Loucy (cell line): ENCODE data around the gene RNF130.

Experiments
- H2AFZ ChIP-seq: fragments of 200-600 bp; sonication (generic); 2 replicates; pipeline ENCODE4 v1.6.0; 2016; ENCODE audit warnings: antibody characterized with exemption, mild to moderate bottlenecking, low read length, moderate library complexity
- H3F3A ChIP-seq: fragments of 200-600 bp; 2 replicates; pipeline ENCODE4 v1.6.0; 2016; ENCODE audit warnings: antibody characterized with exemption, low read depth, mild to moderate bottlenecking
- H3K27me3 ChIP-seq: fragments of 200-600 bp; sonication (generic); 2 replicates; pipeline ENCODE4 v1.6.1; 2014; ENCODE audit warnings: low read length, mild to moderate bottlenecking; ENCODE audit not compliant: insufficient read depth, poor library complexity, severe bottlenecking
- H3K36me3 ChIP-seq: fragments of 200-600 bp; sonication (generic); 2 replicates; pipeline ENCODE4 v1.6.1; 2016; ENCODE audit warnings: low read length; ENCODE audit not compliant: insufficient read depth
- H3K4me1 ChIP-seq: fragments of 200-600 bp; sonication (generic); 2 replicates; pipeline ENCODE4 v1.5.1; 2014; ENCODE audit warnings: low read length, mild to moderate bottlenecking; ENCODE audit not compliant: insufficient read depth, poor library complexity, severe bottlenecking
- H3K4me2 ChIP-seq: fragments of 200-600 bp; sonication (generic); 2 replicates; pipeline ENCODE4 v1.6.0; 2014; ENCODE audit warnings: antibody characterized with exemption, low read length, low read depth, mild to moderate bottlenecking; ENCODE audit not compliant: poor library complexity, severe bottlenecking
- H3K4me3 ChIP-seq: fragments of 200-600 bp; sonication (generic); 2 replicates; pipeline ENCODE4 v1.5.1; 2014; ENCODE audit warnings: low read length, mild to moderate bottlenecking, mixed read lengths; ENCODE audit not compliant: poor library complexity, severe bottlenecking
- H3K79me2 ChIP-seq: fragments of 200-600 bp; sonication (generic); 2 replicates; pipeline ENCODE4 v1.6.1; 2014; ENCODE audit warnings: low read length; ENCODE audit not compliant: insufficient read depth
- H3K9ac ChIP-seq: fragments of 200-600 bp; sonication (generic); 2 replicates; pipeline ENCODE4 v1.6.0; 2014; ENCODE audit warnings: mild to moderate bottlenecking, low read depth, low read length, moderate library complexity; ENCODE audit not compliant: poor library complexity, severe bottlenecking
- H3K9me2 ChIP-seq: fragments of 200-600 bp; sonication (generic); replicated peaks from 2 replicates; pipeline ENCODE4 v1.6.1; 2016; ENCODE audit warnings: low read depth, low read length, mixed read lengths
- H3K9me3 ChIP-seq: fragments of 200-600 bp; sonication (generic); 2 replicates; pipeline ENCODE4 v1.6.1; 2014; ENCODE audit warnings: mild to moderate bottlenecking, antibody characterized with exemption, low read length, low read depth; ENCODE audit not compliant: insufficient read depth
- H4K20me1 ChIP-seq: fragments of 200-600 bp; sonication (generic); 2 replicates; pipeline ENCODE4 v1.6.0; 2014; ENCODE audit warnings: antibody characterized with exemption, low read length, mild to moderate bottlenecking; ENCODE audit not compliant: insufficient read depth, poor library complexity, severe bottlenecking
- EZH2phosphoT487 ChIP-seq: fragments of 200-600 bp; IDR thresholded peaks from 2 replicates; pipeline ENCODE4 v1.6.1; 2018; ENCODE audit warnings: antibody characterized with exemption, mild to moderate bottlenecking, moderate library complexity, borderline replicate concordance
- TF ChIP-seq, protein P1 (sequence below): fragments of 200-600 bp; sonication (generic); conservative IDR thresholded peaks from 2 replicates; pipeline ENCODE4 v1.5.1; 2014; ENCODE audit warnings: mild to moderate bottlenecking, antibody characterized with exemption, low read length

The RNF130 gene

DNA sequence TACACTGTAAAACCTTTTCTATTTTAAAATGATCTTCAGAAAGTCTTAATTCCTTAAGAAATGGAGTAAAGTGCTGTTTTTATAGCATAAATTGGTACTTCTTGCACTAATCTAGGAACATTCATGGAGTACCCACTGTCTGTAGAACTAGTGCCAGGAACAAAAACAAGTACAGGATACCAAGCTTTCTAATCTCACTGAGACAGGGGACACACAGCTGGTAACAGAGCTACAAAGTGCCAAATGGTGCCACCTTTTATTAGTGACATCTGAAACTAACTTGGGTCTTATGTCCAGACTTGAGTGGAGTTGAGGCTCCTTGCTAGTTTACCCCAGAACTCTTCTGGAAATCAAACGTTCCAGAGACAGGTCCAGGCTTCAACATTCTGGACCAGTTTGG lies 57.9 kb downstream of the RNF130 start:
- H3K79me2 ChIP-seq = peaks cover 11% of the 10 kb centered on the region; the same call in 1 of the 2 replicates
- no peak overlapping the region for H3K9ac ChIP-seq
- peaks cover 23% of the 10 kb centered on the region; the same call in 1 of the 2 replicates for H3K36me3 ChIP-seq
- peaks cover 11% of the 10 kb centered on the region for H3K4me1 ChIP-seq
- no peaks in the 10 kb centered on the region for H3K27me3 ChIP-seq
- H3K4me2 ChIP-seq = no peak overlapping the region
- H3K9me2 ChIP-seq = no peaks in the 10 kb centered on the region
- no peaks in the 10 kb centered on the region for H4K20me1 ChIP-seq
- H3F3A ChIP-seq = no peaks in the 10 kb centered on the region
- H2AFZ ChIP-seq = no peak overlapping the region
- no peak overlapping the region for H3K4me3 ChIP-seq
- TF ChIP-seq, protein P1, sequence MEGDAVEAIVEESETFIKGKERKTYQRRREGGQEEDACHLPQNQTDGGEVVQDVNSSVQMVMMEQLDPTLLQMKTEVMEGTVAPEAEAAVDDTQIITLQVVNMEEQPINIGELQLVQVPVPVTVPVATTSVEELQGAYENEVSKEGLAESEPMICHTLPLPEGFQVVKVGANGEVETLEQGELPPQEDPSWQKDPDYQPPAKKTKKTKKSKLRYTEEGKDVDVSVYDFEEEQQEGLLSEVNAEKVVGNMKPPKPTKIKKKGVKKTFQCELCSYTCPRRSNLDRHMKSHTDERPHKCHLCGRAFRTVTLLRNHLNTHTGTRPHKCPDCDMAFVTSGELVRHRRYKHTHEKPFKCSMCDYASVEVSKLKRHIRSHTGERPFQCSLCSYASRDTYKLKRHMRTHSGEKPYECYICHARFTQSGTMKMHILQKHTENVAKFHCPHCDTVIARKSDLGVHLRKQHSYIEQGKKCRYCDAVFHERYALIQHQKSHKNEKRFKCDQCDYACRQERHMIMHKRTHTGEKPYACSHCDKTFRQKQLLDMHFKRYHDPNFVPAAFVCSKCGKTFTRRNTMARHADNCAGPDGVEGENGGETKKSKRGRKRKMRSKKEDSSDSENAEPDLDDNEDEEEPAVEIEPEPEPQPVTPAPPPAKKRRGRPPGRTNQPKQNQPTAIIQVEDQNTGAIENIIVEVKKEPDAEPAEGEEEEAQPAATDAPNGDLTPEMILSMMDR = no peak
- TF ChIP-seq EZH2phosphoT487 = no peak
- no peaks in the 10 kb centered on the region for H3K9me3 ChIP-seq

DNA sequence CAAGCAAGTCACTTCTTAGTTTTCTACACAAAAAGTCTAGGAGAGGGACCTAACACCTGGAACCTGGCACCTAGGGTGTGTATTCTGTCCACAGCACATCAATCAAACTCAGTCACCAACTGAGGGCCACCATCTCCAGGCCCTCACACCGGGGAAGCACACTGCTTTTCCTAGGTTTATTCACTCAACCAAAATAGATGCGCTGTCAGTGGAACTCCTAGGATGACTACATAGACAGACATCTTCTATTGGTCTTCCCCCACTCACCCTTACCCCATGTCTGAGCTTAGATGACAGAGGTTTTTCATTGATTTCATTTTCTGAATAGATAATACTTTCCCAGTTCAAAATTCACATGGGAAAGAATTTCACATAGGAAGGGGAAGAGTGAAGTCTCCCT lies 59.2 kb downstream of the RNF130 start:
- H3K9me3 ChIP-seq = no peaks in the 10 kb centered on the region
- H2AFZ ChIP-seq = no peak overlapping the region
- peaks cover 22% of the 10 kb centered on the region for H3K4me1 ChIP-seq
- H3K4me3 ChIP-seq = no peak overlapping the region
- no peaks in the 10 kb centered on the region for H4K20me1 ChIP-seq
- peaks cover 23% of the 10 kb centered on the region; the same call in 1 of the 2 replicates for H3K36me3 ChIP-seq
- no peaks in the 10 kb centered on the region for H3K9me2 ChIP-seq
- TF ChIP-seq, protein P1 = no peak
- no peaks in the 10 kb centered on the region for H3F3A ChIP-seq
- H3K4me2 ChIP-seq = no peak overlapping the region
- no peak overlapping the region for H3K9ac ChIP-seq
- H3K27me3 ChIP-seq = no peaks in the 10 kb centered on the region
- peaks cover 17% of the 10 kb centered on the region; the same call in 1 of the 2 replicates for H3K79me2 ChIP-seq

DNA sequence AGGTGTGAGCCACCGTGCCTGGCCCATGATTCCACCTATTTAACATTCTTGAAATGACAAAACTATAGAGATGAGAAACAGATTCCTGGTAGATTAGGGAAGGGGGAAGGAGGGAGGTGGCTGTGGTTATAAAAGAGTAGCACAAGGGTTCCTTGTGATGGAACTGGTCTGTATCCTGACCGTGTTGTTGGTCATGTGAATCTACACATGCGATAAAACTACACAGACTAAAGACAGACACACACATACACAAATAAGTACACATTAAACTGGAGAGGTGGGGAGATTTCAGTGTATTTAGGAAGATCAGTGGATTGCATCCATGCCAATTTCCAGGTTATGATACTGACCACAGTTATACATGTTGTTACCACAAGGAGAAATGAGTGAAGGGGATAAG lies 60.9 kb downstream of the RNF130 start:
- TF ChIP-seq EZH2phosphoT487 = no peak
- TF ChIP-seq, protein P1 = no peak
- no peak overlapping the region for H2AFZ ChIP-seq
- 0 out of 2 replicates have a peak, but pooled peaks cover 2% of the 10 kb centered on the region for H3F3A ChIP-seq
- peaks cover 23% of the 10 kb centered on the region for H3K79me2 ChIP-seq
- H3K9ac ChIP-seq = no peak overlapping the region
- H3K36me3 ChIP-seq = peaks cover 23% of the 10 kb centered on the region; the same call in 1 of the 2 replicates
- H3K4me1 ChIP-seq = peaks cover 39% of the 10 kb centered on the region
- H3K4me2 ChIP-seq = no peak overlapping the region
- no peak overlapping the region for H3K4me3 ChIP-seq
- H4K20me1 ChIP-seq = no peaks in the 10 kb centered on the region
- H3K27me3 ChIP-seq = no peaks in the 10 kb centered on the region
- no peaks in the 10 kb centered on the region for H3K9me3 ChIP-seq
- H3K9me2 ChIP-seq = no peaks in the 10 kb centered on the region
